ENCODE results near the gene NOX4. TPM values are rescaled to one million over a fixed set of nuclear protein-coding genes. Genes with fewer than 3 reads are reported as not detected.
"Not testable (repeated sequence)": the region's sequence is repeated elsewhere in the genome, so short reads cannot be mapped to it uniquely, and the experiment has no call there.

The NOX4 gene
- total and polyA plus RNA-seq, 2 of the 8 experiments (the other 6 are each of a cell fraction or from before 2014, with no cell fraction given), result 2.0 to 2.3 TPM

GRCh38 chr11:89295023-89295422, 196.2 kb downstream of the NOX4 start:
- CTCF ChIA-PET (ENCODE audit: partially characterized antibody), result interaction anchor here (0.9 kb wide), 1 partner anchor 209 kb away, joined by 3 read pairs; no protein-coding TSS in a partner anchor
- FAIRE-seq, result peak; percentile 63
- not testable (repeated sequence) for H3K4me1 ChIP-seq (replicated peaks in 1 of 4; ENCODE audit: control insufficient read depth in 3 of 4, insufficient read depth in 4 of 4, low read length in 3 of 4)

More at GRCh38 chr11:89295023-89295422, 196.2 kb downstream of the NOX4 start:
- not testable (repeated sequence) for H3K56ac ChIP-seq (replicated peaks; ENCODE audit: insufficient read length, low read depth, low read length); H3K4ac ChIP-seq (replicated peaks; ENCODE audit: insufficient read length, low read depth, low read length); H3K4me2 ChIP-seq (ENCODE audit: insufficient read depth in 1 of 2, low read depth in 2 of 2, low read length in 2 of 2); H2BK5ac ChIP-seq (ENCODE audit: low read depth, low read length); H2AK5ac ChIP-seq (ENCODE audit: low read depth, low read length); H3K18ac ChIP-seq (ENCODE audit: extremely low read depth, low read length); H3K27me3 ChIP-seq (replicated peaks in 1 of 4; ENCODE audit: control insufficient read depth in 3 of 4, extremely low read depth in 1 of 4, insufficient read depth in 3 of 4, low read length in 3 of 4); H2BK12ac ChIP-seq (ENCODE audit: low read depth, low read length); H4K8ac ChIP-seq (ENCODE audit: extremely low read depth, insufficient read depth, low read length); H2BK120ac ChIP-seq (replicated peaks; ENCODE audit: low read depth, low read length); H3K9ac ChIP-seq (replicated peaks in 1 of 4; ENCODE audit: extremely low read depth in 1 of 4, low read depth in 3 of 4, low read length in 3 of 4); H3K9me3 ChIP-seq (ENCODE audit: insufficient read depth in 2 of 2, low read depth in 1 of 2, low read length in 1 of 2); H4K5ac ChIP-seq (ENCODE audit: insufficient read length, low read depth, low read length); H3K27ac ChIP-seq (ENCODE audit: low read depth, low read length); H3K36me3 ChIP-seq (ENCODE audit: control insufficient read depth in 2 of 4, insufficient read depth in 4 of 4, low read length in 3 of 4); H3K14ac ChIP-seq (ENCODE audit: insufficient read length); H3K79me2 ChIP-seq (ENCODE audit: control insufficient read depth in 1 of 2, insufficient read depth in 2 of 2, low read length in 2 of 2); H3K23me2 ChIP-seq (ENCODE audit: low read depth, low read length); H2BK20ac ChIP-seq (ENCODE audit: low read length); H3K79me1 ChIP-seq (ENCODE audit: low read depth, low read length); H3K23ac ChIP-seq (ENCODE audit: insufficient read length); H4K91ac ChIP-seq (replicated peaks; ENCODE audit: insufficient read length, low read length); H2BK15ac ChIP-seq (ENCODE audit: low read length); H3K4me3 ChIP-seq (ENCODE audit: extremely low read depth in 1 of 4, insufficient read depth in 2 of 4, low read depth in 3 of 4, low read length in 4 of 4); H4K20me1 ChIP-seq (replicated peaks in 1 of 2; ENCODE audit: control insufficient read depth in 1 of 2, insufficient read depth in 2 of 2, low read length in 2 of 2)
- H2AFZ ChIP-seq (ENCODE audit: low read length), result peak overlapping the region; percentile 62; the same call in 1 of the 2 replicates
- WGBS, 2 experiments (ENCODE audit: extremely low coverage in 1 of 2, insufficient coverage in 1 of 2, insufficient read length in 1 of 2, insufficient replicate concordance in 2 of 2, low coverage in 1 of 2, low lambda C conversion rate in 2 of 2, missing lambda C conversion rate in 1 of 2), result 83% methylated on average over 5 of the region's 7 CpGs; no CpG with 5 or more reads in 1 of the 2 experiments
- POLR2A ChIA-PET (ENCODE audit: partially characterized antibody), result interaction anchor here (0.7 kb wide), 1 partner anchor 300 kb away, joined by 3 read pairs; no protein-coding TSS in a partner anchor
- DNase-seq (ENCODE audit: low read depth in 1 of 2, low spot score in 2 of 2), result peak in 1 of 2 experiments; percentile 45

Measured in H1 (cell line).